Stimulated activated CD4-positive, alpha-beta T cell treated with anti-CD3 and anti-CD28 coated beads, TNF-alpha, amount 100 ng/mL, for 48 hours (primary cell): ENCODE measurements around the gene PLCD3.

Experiments
- DNase-seq, 3 donors: peaks; one replicate each; pipeline ENCODE4 v3.0.0-alpha.2; 2020; ENCODE audit warnings: low read depth in 3 of 3

Gene PLCD3

GRCh38 chr17:45149669-45150664 is 17.7 kb upstream of the PLCD3 start:
- peak in 1 of 3 donors; percentile 18 for DNase-seq

GRCh38 chr17:45149037-45149668 is 16.8 kb upstream of the PLCD3 start:
- DNase-seq = peak in 2 of 3 donors; percentile 60 to 76

- DNase-seq = peak; percentile 94 to 99 (median 97)
Measured at GRCh38 chr17:45148183-45149036, 16.1 kb upstream of the PLCD3 start, which contains the start of gene HEXIM1. Gene HEXIM1 (plus strand): TSS chr17:45148475. CDS start chr17:45149191, 716 bp downstream.

- peak; percentile 65 to 75 (median 68) for DNase-seq
Measured at GRCh38 chr17:45147581-45148182, 15.4 kb upstream of the PLCD3 start.

- DNase-seq = no peak
Measured at GRCh38 chr17:45146890-45147580, 14.7 kb upstream of the PLCD3 start.

GRCh38 chr17:45146592-45146889 is 14.2 kb upstream of the PLCD3 start:
- no peak for DNase-seq

GRCh38 chr17:45146166-45146565 is 13.9 kb upstream of the PLCD3 start:
- DNase-seq = no peak

- no peak for DNase-seq
Measured at GRCh38 chr17:45145035-45145389, 12.7 kb upstream of the PLCD3 start.

- no peak for DNase-seq
Measured at GRCh38 chr17:45144199-45145034, 12.1 kb upstream of the PLCD3 start.

- no peak for DNase-seq
Measured at GRCh38 chr17:45143767-45144198, 11.5 kb upstream of the PLCD3 start.

GRCh38 chr17:45143094-45143670 is 10.9 kb upstream of the PLCD3 start:
- no peak for DNase-seq

- no peak for DNase-seq
Measured at GRCh38 chr17:45139533-45139920, 7.2 kb upstream of the PLCD3 start.

- DNase-seq = no peak
Measured at GRCh38 chr17:45138911-45139532, 6.7 kb upstream of the PLCD3 start.

GRCh38 chr17:45137561-45138305 is 5.4 kb upstream of the PLCD3 start:
- DNase-seq = no peak

GRCh38 chr17:45136846-45137560 is 4.7 kb upstream of the PLCD3 start:
- DNase-seq = no peak

GRCh38 chr17:45135978-45136791 is 3.9 kb upstream of the PLCD3 start:
- no peak for DNase-seq
